Caco-2 (cell line): ENCODE results near the gene KIF6. TPM values are rescaled to one million over a fixed set of nuclear protein-coding genes. Genes with fewer than 3 reads are reported as not detected.

Source experiments
- BruUV-seq: library from RNA; stranded (reverse); fragments of 400-500 nt; replicated peaks from 2 replicates; lab custom pipeline; 2021; lab: Mats Ljungman, UMichigan
- CTCF ChIA-PET: fragments of 300-600 bp; sonication (Branson Sonifier 250); formaldehyde crosslinking; loops from one replicate; lab custom pipeline; 2022; ENCODE audit warnings: antibody characterized with exemption; lab: Charles Lee
- POLR2A ChIA-PET: fragments of 300-600 bp; sonication (Branson Sonifier 250); formaldehyde crosslinking; loops from one replicate; lab custom pipeline; 2022; ENCODE audit warnings: antibody characterized with exemption; lab: Charles Lee
- DNase-seq, 2 experiments: peaks; one replicate each; pipeline versions ENCODE4 v3.0.0 to v3.0.0-alpha.2; 2020 to 2022
- H3K27me3 ChIP-seq: replicated peaks from 2 replicates; pipeline ENCODE4 v1.6.0; 2011; ENCODE audit warnings: low read length; ENCODE audit not compliant: control insufficient read depth, insufficient read depth
- H3K36me3 ChIP-seq: 2 replicates; pipeline ENCODE4 v1.5.1; 2011; ENCODE audit warnings: low read length; ENCODE audit not compliant: control insufficient read depth, insufficient read depth
- H3K4me1 ChIP-seq: fragments of 250-450 bp; sonication (Bioruptor Pico); 2 replicates; pipeline ENCODE4 v1.5.1; 2020; ENCODE audit warnings: mild to moderate bottlenecking
- H3K4me3 ChIP-seq: 2 replicates; pipeline ENCODE4 v1.5.1; 2011; ENCODE audit warnings: low read depth, mild to moderate bottlenecking, control low read depth, low read length
- H3K9me3 ChIP-seq: fragments of 250-450 bp; sonication (Bioruptor Pico); 2 replicates; pipeline ENCODE4 v1.5.1; 2020; ENCODE audit warnings: mild to moderate bottlenecking, moderate library complexity
- H3K27ac Mint-ChIP-seq: one replicate; pipeline ENCODE4 v1.8.0; 2022; ENCODE audit warnings: mixed read lengths; ENCODE audit not compliant: unreplicated experiment
- H3K27me3 Mint-ChIP-seq: one replicate; pipeline ENCODE4 v1.8.0; 2022; ENCODE audit warnings: mixed read lengths; ENCODE audit not compliant: insufficient read depth, unreplicated experiment
- H3K36me3 Mint-ChIP-seq: one replicate; pipeline ENCODE4 v1.8.0; 2022; ENCODE audit warnings: mild to moderate bottlenecking, mixed read lengths; ENCODE audit not compliant: insufficient read depth, unreplicated experiment
- H3K4me1 Mint-ChIP-seq: one replicate; pipeline ENCODE4 v1.8.0; 2022; ENCODE audit warnings: low read depth, mixed read lengths; ENCODE audit not compliant: unreplicated experiment
- H3K4me3 Mint-ChIP-seq: one replicate; pipeline ENCODE4 v1.8.0; 2022; ENCODE audit warnings: mild to moderate bottlenecking, moderate library complexity, mixed read lengths; ENCODE audit not compliant: unreplicated experiment
- H3K9me3 Mint-ChIP-seq: one replicate; pipeline ENCODE4 v1.8.0; 2022; ENCODE audit warnings: mixed read lengths; ENCODE audit not compliant: unreplicated experiment
- CTCF ChIP-seq, 2 experiments: fragments of 200-600 bp in 1 of 2; IDR thresholded peaks; 1 replicate in 1 of 2; 2 replicates in 1 of 2; pipeline versions ENCODE4 v1.5.1 to v1.8.0; 2011 to 2022; ENCODE audit warnings: antibody characterized with exemption in 1 of 2, control low read depth in 1 of 2, inconsistent platforms in 1 of 2, low read depth in 1 of 2, low read length in 1 of 2, mild to moderate bottlenecking in 1 of 2, moderate library complexity in 1 of 2; ENCODE audit not compliant: insufficient read depth in 1 of 2, severe bottlenecking in 1 of 2, unreplicated experiment in 1 of 2
- intact Hi-C: fragments of 100-400 bp; cut with micrococcal nuclease; formaldehyde crosslinking; loops from one replicate; pipeline ENCODE4 v1.10.0; 2022; ENCODE audit not compliant: unreplicated experiment
- total RNA-seq: library from RNA; stranded (reverse); gene quantifications from 2 replicates; pipeline ENCODE4 v1.2.3, GENCODE V29; 2022

Gene KIF6
- total RNA-seq, 1 experiment from 2014 or later: not detected

GRCh38 chr6:39550191-39550590 is 175.0 kb downstream of the KIF6 start:
- TF ChIP-seq CTCF (IDR thresholded peaks at IDR 0.05; ENCODE audit: insufficient read depth in 1 of 2, low read depth in 1 of 2, low read length in 1 of 2, severe bottlenecking in 1 of 2, unreplicated experiment in 1 of 2): no peak
- H3K4me3 Mint-ChIP-seq: no peak overlapping the region
- ChIA-PET CTCF (no interaction called here), POLR2A (no interaction called here)
- peaks cover 23% of the 10 kb centered on the region for H3K27me3 Mint-ChIP-seq
- no TSS peak for BruUV-seq
- no peak overlapping the region for H3K27ac Mint-ChIP-seq
- Histone ChIP-seq H3K9me3 (no peaks in the 10 kb centered on the region), H3K36me3 (no peaks in the 10 kb centered on the region), H3K4me3 (no peak overlapping the region), H3K4me1 (no peaks in the 10 kb centered on the region), H3K27me3 (no peaks in the 10 kb centered on the region)
- intact Hi-C loops: no loop called here
- H3K4me1 Mint-ChIP-seq: no peaks in the 10 kb centered on the region
- DNase-seq: no peak
- no peaks in the 10 kb centered on the region for H3K9me3 Mint-ChIP-seq
- no peaks in the 10 kb centered on the region for H3K36me3 Mint-ChIP-seq

- Mint-ChIP-seq H3K4me1 (no peaks in the 10 kb centered on the region), H3K36me3 (peaks cover 6% of the 10 kb centered on the region), H3K9me3 (no peaks in the 10 kb centered on the region), H3K27me3 (peaks cover 34% of the 10 kb centered on the region), H3K27ac (no peak overlapping the region), H3K4me3 (no peak overlapping the region)
- no peak for TF ChIP-seq CTCF (IDR thresholded peaks at IDR 0.05; ENCODE audit: insufficient read depth in 1 of 2, low read depth in 1 of 2, low read length in 1 of 2, severe bottlenecking in 1 of 2, unreplicated experiment in 1 of 2)
- Histone ChIP-seq H3K36me3 (no peaks in the 10 kb centered on the region), H3K4me1 (no peaks in the 10 kb centered on the region), H3K27me3 (no peaks in the 10 kb centered on the region), H3K9me3 (no peaks in the 10 kb centered on the region), H3K4me3 (no peak overlapping the region)
- no peak for DNase-seq
- intact Hi-C loops: no loop called here
- ChIA-PET POLR2A (no interaction called here), CTCF (no interaction called here)
- BruUV-seq: no TSS peak
Observed at GRCh38 chr6:39546731-39547130, 178.5 kb downstream of the KIF6 start.

- POLR2A ChIA-PET: no interaction called here
- Mint-ChIP-seq H3K27ac (no peak overlapping the region), H3K4me1 (no peaks in the 10 kb centered on the region), H3K4me3 (no peak overlapping the region), H3K9me3 (no peaks in the 10 kb centered on the region), H3K27me3 (peaks cover 26% of the 10 kb centered on the region), H3K36me3 (peaks cover 6% of the 10 kb centered on the region)
- no peaks in the 10 kb centered on the region for H3K4me1 ChIP-seq
- TF ChIP-seq CTCF (IDR thresholded peaks at IDR 0.05; ENCODE audit: insufficient read depth in 1 of 2, low read depth in 1 of 2, low read length in 1 of 2, severe bottlenecking in 1 of 2, unreplicated experiment in 1 of 2): no peak
- no peak overlapping the region for H3K4me3 ChIP-seq
- H3K36me3 ChIP-seq: no peaks in the 10 kb centered on the region
- no TSS peak for BruUV-seq
- H3K9me3 ChIP-seq: no peaks in the 10 kb centered on the region
- no peaks in the 10 kb centered on the region for H3K27me3 ChIP-seq
- no peak for DNase-seq
- CTCF ChIA-PET: no interaction called here
- intact Hi-C loops: no loop called here
Observed at GRCh38 chr6:39543950-39544349, 181.3 kb downstream of the KIF6 start.
